Eye (tissue), 1 donor: ENCODE results near the gene FDX1.

Experiments used
- DNase-seq: peaks from one replicate; pipeline ENCODE4 v3.0.0-alpha.2; 2015

Gene FDX1

DNA sequence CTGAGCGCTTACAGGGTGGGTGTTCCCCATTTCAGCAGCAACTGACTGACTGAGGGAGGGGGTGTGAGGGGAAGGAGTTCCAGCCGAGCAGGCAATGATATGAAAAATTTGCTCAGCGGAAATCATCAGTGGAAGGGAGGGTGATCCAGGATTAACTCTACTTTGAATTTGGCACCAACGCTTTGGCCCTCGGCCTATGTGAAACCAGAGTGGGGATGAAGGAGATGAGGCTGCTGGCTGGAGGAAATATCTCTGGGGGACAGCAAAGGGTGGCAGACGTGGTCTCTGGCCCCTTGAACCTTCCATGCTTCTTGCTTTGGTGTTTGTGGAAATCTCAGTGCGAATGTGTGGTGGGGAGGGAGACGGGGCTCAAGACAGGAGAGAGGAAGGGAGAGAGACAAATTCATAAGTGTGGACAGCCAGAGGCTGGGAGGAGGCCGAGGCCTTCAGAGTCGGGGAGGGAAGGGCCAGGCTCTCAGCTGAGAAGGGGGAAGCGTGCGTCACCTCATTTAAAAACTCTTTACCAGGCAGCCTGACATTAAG lies 83.6 kb downstream of the FDX1 start:
- peak; percentile 62 for DNase-seq

DNA sequence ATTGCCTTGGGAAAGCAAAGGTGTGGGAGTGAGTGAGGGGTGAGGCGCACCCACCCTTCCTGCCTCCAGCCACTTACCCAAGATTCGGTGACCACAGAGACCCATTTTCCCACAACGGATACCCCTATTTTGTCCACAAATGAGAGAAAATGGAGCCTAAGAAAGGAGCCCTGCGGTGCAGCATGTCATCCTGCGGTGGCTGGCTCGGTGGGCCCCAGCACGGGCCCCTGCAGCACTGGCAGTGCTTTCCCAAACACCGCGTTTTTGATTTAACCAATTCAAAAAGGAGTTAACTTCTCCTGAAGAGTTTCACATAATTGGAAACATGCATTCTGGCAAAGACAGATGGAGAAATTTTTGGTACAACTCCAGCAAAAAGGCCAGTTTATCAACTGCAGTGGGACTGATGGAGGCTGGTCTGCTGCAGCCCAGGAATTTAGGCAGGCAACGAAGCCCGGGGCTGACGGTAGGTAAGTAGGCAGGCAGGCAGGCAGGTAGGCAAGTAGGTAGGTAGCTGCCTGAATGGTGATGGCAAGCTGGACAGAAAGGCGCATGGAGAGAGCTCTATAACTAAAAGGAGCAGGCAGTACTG lies 84.2 kb downstream of the FDX1 start:
- DNase-seq, result peak; percentile 81
